SK-N-SH treated with all-trans-retinoic acid at 6 μM for 48 hours (cell line): ENCODE data around the gene ABI2.

Source experiments
- ATAC-seq: fragments of 200-7000 bp; cut with Tn5 transposase; 3 replicates; pipeline ENCODE4 v1.9.1; 2020; ENCODE audit warnings: mild to moderate bottlenecking, moderate library complexity
- ARNTL ChIP-seq: fragments of 450-650 bp; formaldehyde crosslinking; IDR thresholded peaks from 2 replicates; pipeline ENCODE4 v1.5.0; 2020; ENCODE audit warnings: low read depth, mild to moderate bottlenecking, moderate library complexity, borderline replicate concordance
- BACH2 ChIP-seq: fragments of 250-450 bp; sonication (Bioruptor Pico); IDR thresholded peaks from 2 replicates; pipeline ENCODE4 v1.9.0; 2021; ENCODE audit warnings: mild to moderate bottlenecking, borderline replicate concordance
- CSDC2 ChIP-seq: fragments of 250-450 bp; sonication (Bioruptor Pico); IDR thresholded peaks from 2 replicates; pipeline ENCODE4 v1.5.0; 2020; ENCODE audit warnings: mild to moderate bottlenecking, moderate library complexity
- ESRRG ChIP-seq: fragments of 250-450 bp; sonication (Bioruptor Pico); IDR thresholded peaks from 2 replicates; pipeline ENCODE4 v1.6.1; 2021; ENCODE audit warnings: mild to moderate bottlenecking
- GLIS3 ChIP-seq: fragments of 250-450 bp; sonication (Bioruptor Pico); IDR thresholded peaks from 2 replicates; pipeline ENCODE4 v1.5.0; 2020; ENCODE audit warnings: mild to moderate bottlenecking, moderate library complexity
- RARB ChIP-seq: fragments of 250-450 bp; sonication (Bioruptor Pico); IDR thresholded peaks from 2 replicates; pipeline ENCODE4 v1.8.0; 2021; ENCODE audit warnings: mild to moderate bottlenecking, moderate library complexity
- SNAI2 ChIP-seq: fragments of 250-450 bp; sonication (Bioruptor Pico); IDR thresholded peaks from 2 replicates; pipeline ENCODE4 v1.5.0; 2020; ENCODE audit warnings: mild to moderate bottlenecking, moderate library complexity
- TCF4 ChIP-seq: fragments of 250-450 bp; sonication (Bioruptor Pico); IDR thresholded peaks from 2 replicates; pipeline ENCODE4 v1.8.0; 2021; ENCODE audit warnings: mild to moderate bottlenecking, moderate library complexity, borderline replicate concordance
- TOX ChIP-seq: fragments of 250-450 bp; sonication (Bioruptor Pico); IDR thresholded peaks from 2 replicates; pipeline ENCODE4 v1.8.0; 2021; ENCODE audit warnings: mild to moderate bottlenecking, moderate library complexity, borderline replicate concordance
- ZC3H10 ChIP-seq: fragments of 250-450 bp; sonication (Bioruptor Pico); IDR thresholded peaks from 2 replicates; pipeline ENCODE4 v1.5.1; 2021; ENCODE audit warnings: mild to moderate bottlenecking, moderate library complexity
- ZFP3 ChIP-seq: fragments of 250-450 bp; sonication (Bioruptor Pico); IDR thresholded peaks from 2 replicates; pipeline ENCODE4 v1.5.0; 2020; ENCODE audit warnings: mild to moderate bottlenecking, moderate library complexity
- ZFP30 ChIP-seq: fragments of 450-650 bp; formaldehyde crosslinking; IDR thresholded peaks from 2 replicates; pipeline ENCODE4 v1.5.0; 2022; ENCODE audit warnings: mild to moderate bottlenecking, moderate library complexity
- ZNF565 ChIP-seq: fragments of 450-650 bp; formaldehyde crosslinking; conservative IDR thresholded peaks from 2 replicates; pipeline ENCODE4 v1.5.0; 2020; ENCODE audit warnings: low read depth, mild to moderate bottlenecking, moderate library complexity
- ZNF8 ChIP-seq: fragments of 450-650 bp; formaldehyde crosslinking; IDR thresholded peaks from 2 replicates; pipeline ENCODE4 v1.5.0; 2020; ENCODE audit warnings: mild to moderate bottlenecking, moderate library complexity
- TF ChIP-seq, protein P1 (sequence below): fragments of 250-450 bp; sonication (Bioruptor Pico); IDR thresholded peaks from 2 replicates; pipeline ENCODE4 v1.8.0; 2021; ENCODE audit warnings: low read depth, mild to moderate bottlenecking, moderate library complexity, borderline replicate concordance
- TF ChIP-seq, protein P2 (sequence below): fragments of 250-450 bp; sonication (Bioruptor Pico); IDR thresholded peaks from 2 replicates; pipeline ENCODE4 v1.5.1; 2021; ENCODE audit warnings: mild to moderate bottlenecking, moderate library complexity
- TF ChIP-seq, protein P3 (sequence below): fragments of 250-450 bp; sonication (Bioruptor Pico); IDR thresholded peaks from 2 replicates; pipeline ENCODE4 v1.8.0; 2020; ENCODE audit warnings: mild to moderate bottlenecking, moderate library complexity, borderline replicate concordance
- TF ChIP-seq, protein P4 (sequence below): fragments of 250-450 bp; sonication (Bioruptor Pico); IDR thresholded peaks from 2 replicates; pipeline ENCODE4 v1.5.1; 2020; ENCODE audit warnings: low read depth, mild to moderate bottlenecking, moderate library complexity
- TF ChIP-seq, protein P5 (sequence below): fragments of 250-450 bp; sonication (Bioruptor Pico); IDR thresholded peaks from 2 replicates; pipeline ENCODE4 v1.5.0; 2020; ENCODE audit warnings: mild to moderate bottlenecking, moderate library complexity

Gene ABI2

DNA sequence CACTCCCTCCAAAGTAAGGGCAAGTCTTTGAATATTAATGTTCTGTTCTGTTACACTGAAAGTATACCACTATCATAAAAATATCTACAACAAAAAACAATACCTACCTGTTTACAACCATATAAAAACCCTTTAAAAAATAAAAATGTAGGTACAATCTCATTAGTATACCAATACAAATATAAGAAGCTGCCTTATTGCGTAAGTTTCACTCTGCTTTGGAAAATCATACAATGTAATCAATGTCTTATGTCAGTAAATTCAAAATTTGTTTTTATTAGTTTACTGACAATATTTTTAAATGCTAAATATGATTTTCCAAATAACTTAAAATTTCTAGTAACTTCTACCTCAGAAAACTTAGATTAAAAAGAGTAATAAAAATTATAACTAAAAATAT, 134.1 kb downstream of the ABI2 start:
- ATAC-seq: no peak
- no peak for TF ChIP-seq RARB (CRISPR knock-in tag)

DNA sequence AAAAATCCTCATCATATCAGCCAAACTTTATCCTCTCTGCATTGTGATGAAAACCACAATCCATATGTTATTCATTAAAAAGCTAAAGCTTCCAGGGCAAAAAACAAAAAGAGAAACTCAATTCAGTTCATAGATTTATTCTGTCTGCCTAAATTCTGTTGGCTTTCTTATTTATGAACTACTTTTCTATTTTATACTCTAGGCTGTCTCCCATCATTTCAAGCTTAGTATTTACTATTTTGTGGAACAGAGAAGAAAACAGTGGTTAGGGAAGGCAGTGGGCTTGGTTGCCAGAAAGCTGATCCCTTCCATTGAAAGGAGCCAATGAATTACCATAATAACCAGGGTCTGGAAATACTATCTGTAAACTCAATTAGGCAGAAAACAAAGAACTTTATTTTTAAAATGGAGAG, 135.1 kb downstream of the ABI2 start:
- ATAC-seq: peak; percentile 83
- TF ChIP-seq ZC3H10 (CRISPR knock-in tag) (no peak), ZNF8 (no peak), RARB (CRISPR knock-in tag) (0 out of 2 replicates have a peak, but pooled peaks have one; percentile 19), TCF4 (CRISPR knock-in tag) (peak; percentile 87), BACH2 (CRISPR knock-in tag) (no peak), TOX (CRISPR knock-in tag) (0 out of 2 replicates have a peak, but pooled peaks have one; percentile 13)
- TF ChIP-seq, protein P1, sequence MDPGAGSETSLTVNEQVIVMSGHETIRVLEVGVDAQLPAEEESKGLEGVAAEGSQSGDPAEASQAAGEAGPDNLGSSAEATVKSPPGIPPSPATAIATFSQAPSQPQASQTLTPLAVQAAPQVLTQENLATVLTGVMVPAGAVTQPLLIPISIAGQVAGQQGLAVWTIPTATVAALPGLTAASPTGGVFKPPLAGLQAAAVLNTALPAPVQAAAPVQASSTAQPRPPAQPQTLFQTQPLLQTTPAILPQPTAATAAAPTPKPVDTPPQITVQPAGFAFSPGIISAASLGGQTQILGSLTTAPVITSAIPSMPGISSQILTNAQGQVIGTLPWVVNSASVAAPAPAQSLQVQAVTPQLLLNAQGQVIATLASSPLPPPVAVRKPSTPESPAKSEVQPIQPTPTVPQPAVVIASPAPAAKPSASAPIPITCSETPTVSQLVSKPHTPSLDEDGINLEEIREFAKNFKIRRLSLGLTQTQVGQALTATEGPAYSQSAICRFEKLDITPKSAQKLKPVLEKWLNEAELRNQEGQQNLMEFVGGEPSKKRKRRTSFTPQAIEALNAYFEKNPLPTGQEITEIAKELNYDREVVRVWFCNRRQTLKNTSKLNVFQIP: peak; percentile 11; the same call in 1 of the 2 replicates
- TF ChIP-seq, protein P2, sequence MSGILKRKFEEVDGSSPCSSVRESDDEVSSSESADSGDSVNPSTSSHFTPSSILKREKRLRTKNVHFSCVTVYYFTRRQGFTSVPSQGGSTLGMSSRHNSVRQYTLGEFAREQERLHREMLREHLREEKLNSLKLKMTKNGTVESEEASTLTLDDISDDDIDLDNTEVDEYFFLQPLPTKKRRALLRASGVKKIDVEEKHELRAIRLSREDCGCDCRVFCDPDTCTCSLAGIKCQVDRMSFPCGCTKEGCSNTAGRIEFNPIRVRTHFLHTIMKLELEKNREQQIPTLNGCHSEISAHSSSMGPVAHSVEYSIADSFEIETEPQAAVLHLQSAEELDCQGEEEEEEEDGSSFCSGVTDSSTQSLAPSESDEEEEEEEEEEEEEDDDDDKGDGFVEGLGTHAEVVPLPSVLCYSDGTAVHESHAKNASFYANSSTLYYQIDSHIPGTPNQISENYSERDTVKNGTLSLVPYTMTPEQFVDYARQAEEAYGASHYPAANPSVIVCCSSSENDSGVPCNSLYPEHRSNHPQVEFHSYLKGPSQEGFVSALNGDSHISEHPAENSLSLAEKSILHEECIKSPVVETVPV (CRISPR knock-in tag): peak; percentile 63; the same call in 1 of the 2 replicates

DNA sequence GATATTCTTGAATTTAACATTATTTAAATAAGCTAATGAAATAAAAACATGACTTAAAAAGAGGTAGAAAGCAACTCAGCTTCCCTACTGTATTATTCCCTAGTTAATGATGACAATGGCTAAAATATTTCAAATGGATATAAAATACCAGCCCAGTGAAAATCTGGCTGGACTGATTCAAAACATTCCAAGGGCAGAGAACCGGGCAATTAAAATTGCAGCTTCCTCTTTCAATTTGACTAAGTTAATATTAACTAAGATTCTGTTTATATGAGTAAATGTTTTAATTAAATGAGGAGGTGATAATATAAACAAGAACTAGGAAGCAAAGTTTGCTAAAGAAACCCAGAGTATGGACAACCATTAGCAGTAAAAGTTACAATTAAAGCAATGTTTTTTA, 141.4 kb downstream of the ABI2 start:
- no peak for ATAC-seq
- TF ChIP-seq, protein P3, sequence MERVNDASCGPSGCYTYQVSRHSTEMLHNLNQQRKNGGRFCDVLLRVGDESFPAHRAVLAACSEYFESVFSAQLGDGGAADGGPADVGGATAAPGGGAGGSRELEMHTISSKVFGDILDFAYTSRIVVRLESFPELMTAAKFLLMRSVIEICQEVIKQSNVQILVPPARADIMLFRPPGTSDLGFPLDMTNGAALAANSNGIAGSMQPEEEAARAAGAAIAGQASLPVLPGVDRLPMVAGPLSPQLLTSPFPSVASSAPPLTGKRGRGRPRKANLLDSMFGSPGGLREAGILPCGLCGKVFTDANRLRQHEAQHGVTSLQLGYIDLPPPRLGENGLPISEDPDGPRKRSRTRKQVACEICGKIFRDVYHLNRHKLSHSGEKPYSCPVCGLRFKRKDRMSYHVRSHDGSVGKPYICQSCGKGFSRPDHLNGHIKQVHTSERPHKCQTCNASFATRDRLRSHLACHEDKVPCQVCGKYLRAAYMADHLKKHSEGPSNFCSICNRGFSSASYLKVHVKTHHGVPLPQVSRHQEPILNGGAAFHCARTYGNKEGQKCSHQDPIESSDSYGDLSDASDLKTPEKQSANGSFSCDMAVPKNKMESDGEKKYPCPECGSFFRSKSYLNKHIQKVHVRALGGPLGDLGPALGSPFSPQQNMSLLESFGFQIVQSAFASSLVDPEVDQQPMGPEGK (CRISPR knock-in tag): no peak
- TF ChIP-seq CSDC2 (CRISPR knock-in tag) (no peak), ZNF565 (no peak)
- TF ChIP-seq, protein P4, sequence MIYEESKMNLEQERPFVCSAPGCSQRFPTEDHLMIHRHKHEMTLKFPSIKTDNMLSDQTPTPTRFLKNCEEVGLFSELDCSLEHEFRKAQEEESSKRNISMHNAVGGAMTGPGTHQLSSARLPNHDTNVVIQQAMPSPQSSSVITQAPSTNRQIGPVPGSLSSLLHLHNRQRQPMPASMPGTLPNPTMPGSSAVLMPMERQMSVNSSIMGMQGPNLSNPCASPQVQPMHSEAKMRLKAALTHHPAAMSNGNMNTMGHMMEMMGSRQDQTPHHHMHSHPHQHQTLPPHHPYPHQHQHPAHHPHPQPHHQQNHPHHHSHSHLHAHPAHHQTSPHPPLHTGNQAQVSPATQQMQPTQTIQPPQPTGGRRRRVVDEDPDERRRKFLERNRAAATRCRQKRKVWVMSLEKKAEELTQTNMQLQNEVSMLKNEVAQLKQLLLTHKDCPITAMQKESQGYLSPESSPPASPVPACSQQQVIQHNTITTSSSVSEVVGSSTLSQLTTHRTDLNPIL (CRISPR knock-in tag): no peak

DNA sequence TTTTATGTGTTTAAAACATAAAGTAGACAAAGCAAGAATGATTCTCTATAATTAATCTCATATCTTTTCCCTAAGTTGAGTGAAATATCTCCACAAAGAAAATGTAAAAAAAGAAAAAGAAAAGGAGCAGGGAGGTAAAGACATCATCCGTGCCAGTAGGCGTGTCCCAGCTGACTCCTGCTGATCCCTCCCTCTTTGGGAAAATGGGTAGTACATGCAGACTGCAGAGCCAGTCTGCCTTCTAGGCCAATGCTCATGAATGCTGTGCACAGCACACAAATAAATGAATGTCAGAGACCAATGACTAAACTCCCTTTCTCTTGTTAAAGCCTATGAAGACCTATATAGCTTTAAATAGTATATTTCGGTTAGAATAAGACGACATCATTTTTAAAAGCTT, 142.2 kb downstream of the ABI2 start:
- ATAC-seq: peak; percentile 61
- TF ChIP-seq CSDC2 (CRISPR knock-in tag) (no peak), BACH2 (CRISPR knock-in tag) (no peak), GLIS3 (CRISPR knock-in tag) (no peak), ARNTL (CRISPR knock-in tag) (no peak), RARB (CRISPR knock-in tag) (no peak), TOX (CRISPR knock-in tag) (no peak), ZC3H10 (CRISPR knock-in tag) (no peak), ZFP3 (CRISPR knock-in tag) (no peak), ZNF8 (no peak), ZFP30 (CRISPR knock-in tag) (no peak), SNAI2 (no peak), ESRRG (CRISPR knock-in tag) (no peak)
- TF ChIP-seq, protein P5, sequence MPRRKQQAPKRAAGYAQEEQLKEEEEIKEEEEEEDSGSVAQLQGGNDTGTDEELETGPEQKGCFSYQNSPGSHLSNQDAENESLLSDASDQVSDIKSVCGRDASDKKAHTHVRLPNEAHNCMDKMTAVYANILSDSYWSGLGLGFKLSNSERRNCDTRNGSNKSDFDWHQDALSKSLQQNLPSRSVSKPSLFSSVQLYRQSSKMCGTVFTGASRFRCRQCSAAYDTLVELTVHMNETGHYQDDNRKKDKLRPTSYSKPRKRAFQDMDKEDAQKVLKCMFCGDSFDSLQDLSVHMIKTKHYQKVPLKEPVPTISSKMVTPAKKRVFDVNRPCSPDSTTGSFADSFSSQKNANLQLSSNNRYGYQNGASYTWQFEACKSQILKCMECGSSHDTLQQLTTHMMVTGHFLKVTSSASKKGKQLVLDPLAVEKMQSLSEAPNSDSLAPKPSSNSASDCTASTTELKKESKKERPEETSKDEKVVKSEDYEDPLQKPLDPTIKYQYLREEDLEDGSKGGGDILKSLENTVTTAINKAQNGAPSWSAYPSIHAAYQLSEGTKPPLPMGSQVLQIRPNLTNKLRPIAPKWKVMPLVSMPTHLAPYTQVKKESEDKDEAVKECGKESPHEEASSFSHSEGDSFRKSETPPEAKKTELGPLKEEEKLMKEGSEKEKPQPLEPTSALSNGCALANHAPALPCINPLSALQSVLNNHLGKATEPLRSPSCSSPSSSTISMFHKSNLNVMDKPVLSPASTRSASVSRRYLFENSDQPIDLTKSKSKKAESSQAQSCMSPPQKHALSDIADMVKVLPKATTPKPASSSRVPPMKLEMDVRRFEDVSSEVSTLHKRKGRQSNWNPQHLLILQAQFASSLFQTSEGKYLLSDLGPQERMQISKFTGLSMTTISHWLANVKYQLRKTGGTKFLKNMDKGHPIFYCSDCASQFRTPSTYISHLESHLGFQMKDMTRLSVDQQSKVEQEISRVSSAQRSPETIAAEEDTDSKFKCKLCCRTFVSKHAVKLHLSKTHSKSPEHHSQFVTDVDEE: no peak
- TF ChIP-seq, protein P1: no peak
- TF ChIP-seq, all 23 proteins: peak for 0
